GM21737 (cell line): ENCODE measurements around the gene PTGDS.

ENCODE experiments used
- ATAC-seq: cut with Tn5 transposase; IDR thresholded peaks from one replicate; pipeline ENCODE4 v1.9.1; 2021; ENCODE audit warnings: mild to moderate bottlenecking, moderate library complexity; ENCODE audit not compliant: unreplicated experiment

The PTGDS gene

GRCh38 chr9:136977223-136977622 lies at the start of gene PTGDS:
TSS of gene PTGDS (plus strand) at chr9:136977504. CDS start at chr9:136977579, 75 bp downstream.
- ATAC-seq: no peak

- ATAC-seq: no peak
Observed at GRCh38 chr9:136928591-136928990, 48.7 kb upstream of the PTGDS start.

GRCh38 chr9:136930014-136930413 lies 47.3 kb upstream of the PTGDS start:
- no peak for ATAC-seq

- no peak for ATAC-seq
Observed at GRCh38 chr9:136931611-136932130, 45.6 kb upstream of the PTGDS start.

GRCh38 chr9:136934277-136934676 lies 43.0 kb upstream of the PTGDS start:
- ATAC-seq: no peak

GRCh38 chr9:136935651-136936050 lies 41.7 kb upstream of the PTGDS start:
- no peak for ATAC-seq

- ATAC-seq: no peak
Observed at GRCh38 chr9:136936645-136937170, 40.6 kb upstream of the PTGDS start.

- ATAC-seq: no peak
Observed at GRCh38 chr9:136937186-136938001, 39.9 kb upstream of the PTGDS start.

- ATAC-seq: no peak
Observed at GRCh38 chr9:136939431-136939995, 37.8 kb upstream of the PTGDS start.

GRCh38 chr9:136939996-136940525 lies 37.2 kb upstream of the PTGDS start:
- no peak for ATAC-seq

- no peak for ATAC-seq
Observed at GRCh38 chr9:136940526-136941230, 36.6 kb upstream of the PTGDS start.

- ATAC-seq: no peak
Observed at GRCh38 chr9:136941231-136942111, 35.8 kb upstream of the PTGDS start.

- ATAC-seq: no peak
Observed at GRCh38 chr9:136942112-136942880, 35.0 kb upstream of the PTGDS start.

GRCh38 chr9:136942881-136943230 lies 34.4 kb upstream of the PTGDS start:
- no peak for ATAC-seq

- ATAC-seq: peak; percentile 4
Observed at GRCh38 chr9:136943291-136944211, 33.8 kb upstream of the PTGDS start.

GRCh38 chr9:136944212-136944518 lies 33.1 kb upstream of the PTGDS start:
- ATAC-seq: no peak

GRCh38 chr9:136944519-136945332 lies 32.6 kb upstream of the PTGDS start, which contains the start of the genes C8G and FBXW5:
TSS of gene C8G (plus strand) at chr9:136945243. CDS start at chr9:136945321, 78 bp downstream.
TSS of gene FBXW5 (minus strand) at chr9:136944738. CDS start at chr9:136944083, 655 bp downstream.
- peak; percentile 62 for ATAC-seq
